ENCODE results near the gene RBMX2.
A peak's percentile ranks its signal among the peaks of the same experiment; 100 is the strongest.
"Not testable (repeated sequence)": the region's sequence is repeated elsewhere in the genome, so short reads cannot be mapped to it uniquely, and the experiment has no call there.

Gene RBMX2, protein sequence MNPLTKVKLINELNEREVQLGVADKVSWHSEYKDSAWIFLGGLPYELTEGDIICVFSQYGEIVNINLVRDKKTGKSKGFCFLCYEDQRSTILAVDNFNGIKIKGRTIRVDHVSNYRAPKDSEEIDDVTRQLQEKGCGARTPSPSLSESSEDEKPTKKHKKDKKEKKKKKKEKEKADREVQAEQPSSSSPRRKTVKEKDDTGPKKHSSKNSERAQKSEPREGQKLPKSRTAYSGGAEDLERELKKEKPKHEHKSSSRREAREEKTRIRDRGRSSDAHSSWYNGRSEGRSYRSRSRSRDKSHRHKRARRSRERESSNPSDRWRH

GRCh38 chrX:130401415-130402207 lies at the start of gene RBMX2:
Gene RBMX2, plus strand, starts transcription at chrX:130401987. Its CDS starts 46 bp downstream, at chrX:130402033.
- DNase-seq = peak; percentile 21 to 51 (median 36)

DNA sequence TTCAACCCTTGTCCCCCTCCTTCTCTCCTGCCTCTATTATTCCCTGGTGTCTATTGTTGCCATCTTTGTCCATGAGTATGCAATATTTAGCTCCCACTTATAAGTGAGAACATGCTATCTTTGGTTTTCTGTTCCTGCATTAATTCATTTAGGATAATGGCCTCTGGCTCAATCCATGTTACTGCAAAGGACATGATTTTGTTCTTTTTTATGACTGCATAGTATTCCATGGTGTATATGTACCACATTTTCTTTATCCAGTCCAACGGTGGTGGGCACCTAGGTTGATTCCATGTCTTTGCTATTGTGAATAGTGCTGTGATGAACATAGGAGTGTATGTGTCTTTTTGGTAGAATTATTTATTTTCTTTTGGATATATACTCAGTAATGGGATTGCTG lies 49.7 kb upstream of the RBMX2 start:
- not testable (repeated sequence) for DNase-seq

- no peak for DNase-seq
Observed at GRCh38 chrX:130376077-130376476, 25.7 kb upstream of the RBMX2 start.

DNA sequence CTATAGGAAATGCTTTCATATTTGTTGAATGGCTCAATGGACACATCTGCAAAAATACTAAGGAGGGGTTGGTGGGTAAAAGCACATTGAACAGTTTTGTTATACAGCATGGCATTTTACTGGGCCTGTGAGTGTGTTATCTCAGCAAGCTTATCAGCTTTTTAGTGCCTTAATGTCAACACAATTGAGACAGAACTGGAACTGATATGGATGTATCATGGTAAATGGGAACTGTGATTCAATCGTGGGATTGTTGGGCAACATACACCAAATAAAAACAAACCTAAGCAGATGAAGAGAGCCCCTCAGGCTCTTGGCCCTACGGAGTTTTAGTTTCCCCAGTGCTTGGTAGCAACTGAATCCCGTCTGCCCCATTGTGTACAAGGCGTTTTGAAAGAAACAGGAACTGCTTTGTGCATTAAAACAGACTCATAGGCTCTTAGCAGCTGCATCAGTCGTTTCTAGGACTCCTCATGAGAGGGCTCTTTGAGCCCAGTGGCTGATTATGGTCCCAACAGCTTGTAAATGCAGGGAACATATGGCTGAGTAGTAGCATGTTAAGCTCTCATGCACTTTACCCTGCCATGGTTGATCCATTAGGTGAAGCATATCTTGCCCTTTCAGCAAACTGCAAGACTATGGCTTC lies 23.6 kb upstream of the RBMX2 start:
- DNase-seq = no peak

DNA sequence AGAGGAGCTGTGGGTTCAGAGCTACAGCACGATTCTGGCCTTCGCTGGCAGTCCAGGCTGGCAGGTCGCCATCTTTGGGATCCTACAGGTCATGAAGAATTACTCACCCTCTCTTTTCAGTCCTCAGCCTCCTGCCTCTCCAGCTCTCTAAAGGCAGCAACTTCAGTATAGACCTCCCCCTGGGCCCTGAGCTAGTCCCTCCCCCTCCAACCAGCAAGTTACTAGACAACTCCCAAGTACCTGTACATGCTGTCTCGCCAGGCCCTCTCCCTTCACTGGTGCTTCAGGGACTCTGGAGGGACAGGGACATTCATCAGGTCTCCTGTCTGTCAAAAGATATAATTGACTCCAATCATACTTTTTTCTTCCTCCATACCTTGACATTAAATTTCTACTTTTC lies 16.3 kb upstream of the RBMX2 start, which contains the start of gene GPR119:
Gene GPR119 (minus strand): TSS at position 155 of the 400 bp plus-strand sequence. CDS start 227 bp downstream, outside the sequence.
- no peak for DNase-seq

DNA sequence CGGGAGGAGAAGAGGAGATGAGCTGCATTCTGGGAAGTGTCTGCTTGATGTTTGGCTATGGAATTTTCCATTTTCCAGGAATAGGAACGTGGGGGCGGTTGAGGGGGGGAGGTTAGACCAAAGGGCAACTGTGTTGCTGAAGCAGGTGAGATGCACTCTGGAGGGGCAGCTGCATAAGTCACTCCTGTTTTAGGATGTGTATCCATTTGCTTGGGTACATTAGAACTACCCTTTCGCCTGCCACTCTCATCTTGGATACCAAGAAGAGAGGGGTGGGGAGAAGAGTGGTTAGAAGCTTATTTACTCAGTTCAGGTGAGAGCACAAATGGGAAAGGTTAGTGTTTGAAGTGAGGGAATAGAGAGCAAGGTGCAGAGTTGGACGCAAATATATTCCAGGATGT lies 15.4 kb upstream of the RBMX2 start:
- no peak for DNase-seq

GRCh38 chrX:130393451-130394074 lies 8.2 kb upstream of the RBMX2 start:
- DNase-seq = no peak

GRCh38 chrX:130395341-130395740 lies 6.4 kb upstream of the RBMX2 start:
- no peak for DNase-seq

- DNase-seq = no peak
Observed at GRCh38 chrX:130402208-130402684, 459 bp downstream of the RBMX2 start.

DNA sequence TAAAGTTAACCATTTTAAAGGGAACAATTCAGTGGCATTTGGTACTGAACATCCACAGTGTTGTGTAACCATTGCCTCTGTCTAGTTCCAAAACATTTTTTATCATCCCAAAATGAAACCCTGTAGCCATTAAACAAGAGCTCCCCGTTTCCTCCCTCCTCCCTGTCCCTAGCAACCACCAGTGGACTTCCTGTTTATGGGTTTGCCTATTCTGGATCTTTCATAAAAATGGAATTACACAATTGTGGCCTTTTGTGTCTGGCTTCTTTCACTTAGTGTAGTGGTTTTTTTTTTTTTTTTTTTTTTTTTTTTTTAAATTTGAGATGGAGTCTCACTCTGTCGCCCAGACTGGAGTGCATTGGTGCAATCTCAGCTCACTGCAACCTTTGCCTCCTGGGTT lies 11.6 kb downstream of the RBMX2 start:
- DNase-seq = no peak

DNA sequence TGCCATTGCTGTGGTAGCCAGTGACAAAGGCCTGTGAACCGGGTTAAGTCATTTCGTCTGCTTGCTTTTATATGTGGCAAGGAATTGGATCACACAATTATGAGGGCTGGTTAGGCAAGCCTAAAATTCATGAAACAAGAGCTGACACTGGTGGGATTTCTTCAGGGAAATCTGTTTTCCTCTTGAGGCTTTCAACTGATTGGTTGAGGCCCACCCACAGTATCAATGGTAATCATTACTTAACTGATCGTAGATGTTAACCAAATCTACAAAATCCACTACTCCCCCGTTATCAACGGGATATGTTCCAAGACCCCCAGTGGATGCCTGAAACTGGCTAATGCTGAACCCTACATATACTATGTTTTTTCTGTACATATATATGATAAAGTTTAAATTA lies 13.0 kb downstream of the RBMX2 start:
- DNase-seq = no peak

GRCh38 chrX:130415201-130415600 lies 13.4 kb downstream of the RBMX2 start:
- DNase-seq = no peak

GRCh38 chrX:130416785-130417184 lies 15.0 kb downstream of the RBMX2 start:
- DNase-seq = no peak

GRCh38 chrX:130418066-130418465 lies 16.3 kb downstream of the RBMX2 start:
- DNase-seq = no peak

GRCh38 chrX:130418740-130419139 lies 17.0 kb downstream of the RBMX2 start:
- no peak for DNase-seq

DNA sequence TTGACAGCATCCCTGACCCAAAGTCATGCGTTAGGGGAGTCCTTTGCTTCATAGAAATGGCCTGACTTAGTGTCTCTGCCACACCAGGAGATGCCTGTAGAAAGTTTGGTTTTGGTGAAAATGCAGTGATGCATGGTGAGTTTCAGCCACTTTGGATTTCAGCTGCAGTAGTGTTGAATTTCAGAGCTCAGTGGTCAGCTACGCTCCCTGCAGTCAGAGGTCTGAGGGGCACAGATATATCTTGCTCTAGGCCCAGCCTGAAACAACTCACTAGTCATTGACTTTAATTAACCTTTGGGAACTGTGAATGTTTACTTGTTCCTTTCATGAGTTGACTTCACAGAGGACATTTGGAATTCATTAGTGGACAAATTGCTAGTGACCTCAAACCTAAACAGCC lies 17.5 kb downstream of the RBMX2 start:
- no peak for DNase-seq

GRCh38 chrX:130426531-130426930 lies 24.7 kb downstream of the RBMX2 start:
- no peak for DNase-seq

DNA sequence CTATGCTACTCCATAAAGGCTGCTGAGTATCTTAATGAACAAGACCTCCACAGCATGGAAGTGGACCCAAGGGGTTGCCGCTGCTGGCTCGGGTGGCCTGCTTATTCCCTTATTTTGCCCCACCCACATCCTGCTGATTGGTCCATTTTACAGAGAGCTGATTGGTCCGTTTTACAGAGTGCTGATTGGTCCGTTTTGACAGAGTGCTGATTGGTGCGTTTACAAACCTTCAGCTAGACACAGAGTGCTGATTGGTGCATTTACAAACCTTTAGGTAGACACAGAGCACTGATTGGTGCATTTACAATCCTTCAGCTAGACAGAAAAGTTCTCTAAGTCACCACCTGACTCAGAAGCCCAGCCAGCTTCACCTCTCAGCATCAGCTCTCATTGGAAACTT lies 27.4 kb downstream of the RBMX2 start:
- DNase-seq = not testable (repeated sequence)

- no peak for DNase-seq
Observed at GRCh38 chrX:130435937-130436336, 34.1 kb downstream of the RBMX2 start.

DNA sequence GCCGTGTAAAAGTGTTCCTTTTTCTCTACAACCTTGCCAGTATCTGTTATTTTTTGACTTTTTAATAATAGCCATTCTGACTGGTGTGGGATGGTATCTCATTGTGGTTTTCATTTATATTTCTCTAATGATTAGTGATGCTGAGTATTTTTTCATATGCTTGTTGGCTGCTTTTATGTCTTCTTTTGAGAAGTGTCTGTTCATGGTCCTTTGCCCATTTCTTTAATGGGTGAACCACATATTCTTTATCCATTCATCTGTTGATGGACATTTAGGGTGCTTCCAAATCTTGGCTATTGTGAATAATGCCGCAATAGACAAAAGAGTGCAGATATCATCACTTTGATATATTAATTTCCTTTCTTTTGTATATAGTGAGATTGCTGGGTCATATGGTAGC lies 36.2 kb downstream of the RBMX2 start:
- DNase-seq = not testable (repeated sequence)

- DNase-seq = no peak
Observed at GRCh38 chrX:130443875-130444274, 42.1 kb downstream of the RBMX2 start.

GRCh38 chrX:130444641-130445336 lies 43.0 kb downstream of the RBMX2 start:
- DNase-seq = no peak
